OCI-M1 (cell line): ENCODE measurements around the gene KPTN.

Source experiments
- DNase-seq: peaks from one replicate; lab custom pipeline; 2025; lab: John Stamatoyannopoulos, UW

KPTN gene

GRCh38 chr19:47434088-47434487 lies 49.9 kb downstream of the KPTN start:
- no peak for DNase-seq

DNA sequence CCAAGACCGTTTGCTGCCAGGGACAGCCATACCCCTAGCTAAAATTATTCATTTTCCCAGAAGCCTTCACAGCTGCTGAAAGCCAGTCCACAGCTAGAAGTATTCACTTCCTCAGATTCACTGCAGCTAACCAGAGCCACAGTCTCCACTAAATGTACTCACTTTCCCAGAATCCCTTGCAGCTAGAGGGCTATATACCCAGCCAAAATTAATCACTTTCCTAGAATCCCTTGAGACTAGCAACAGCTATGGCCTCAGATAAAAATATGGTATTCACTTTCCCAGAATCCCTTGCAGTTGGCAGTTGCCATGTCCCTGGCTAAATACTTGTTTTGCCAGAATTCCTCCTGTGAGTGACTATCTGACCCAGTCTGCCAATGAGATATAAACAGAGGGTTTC lies 50.9 kb downstream of the KPTN start:
- DNase-seq: peak; percentile 81

DNA sequence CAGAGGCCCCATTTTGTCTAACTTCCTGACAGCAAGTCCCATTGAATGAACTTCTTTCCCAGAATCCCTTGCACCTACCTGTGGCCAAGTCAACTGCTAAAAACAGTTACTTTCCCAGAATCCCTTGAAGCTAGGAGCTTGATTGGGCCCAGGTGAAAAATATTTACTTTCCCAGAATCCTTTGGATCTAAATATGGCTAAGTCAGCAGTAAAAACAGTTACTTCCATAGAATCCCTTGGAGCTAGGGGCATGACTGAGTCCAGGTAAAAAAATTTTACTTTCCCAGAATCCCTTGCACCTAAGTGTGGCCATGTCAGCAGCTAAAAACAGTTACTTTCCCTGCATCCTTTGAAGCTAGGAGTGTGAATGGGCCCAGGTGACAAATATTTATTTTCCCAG lies 51.5 kb downstream of the KPTN start:
- no peak for DNase-seq

- no peak for DNase-seq
Observed at GRCh38 chr19:47432091-47432490, 51.9 kb downstream of the KPTN start.

DNA sequence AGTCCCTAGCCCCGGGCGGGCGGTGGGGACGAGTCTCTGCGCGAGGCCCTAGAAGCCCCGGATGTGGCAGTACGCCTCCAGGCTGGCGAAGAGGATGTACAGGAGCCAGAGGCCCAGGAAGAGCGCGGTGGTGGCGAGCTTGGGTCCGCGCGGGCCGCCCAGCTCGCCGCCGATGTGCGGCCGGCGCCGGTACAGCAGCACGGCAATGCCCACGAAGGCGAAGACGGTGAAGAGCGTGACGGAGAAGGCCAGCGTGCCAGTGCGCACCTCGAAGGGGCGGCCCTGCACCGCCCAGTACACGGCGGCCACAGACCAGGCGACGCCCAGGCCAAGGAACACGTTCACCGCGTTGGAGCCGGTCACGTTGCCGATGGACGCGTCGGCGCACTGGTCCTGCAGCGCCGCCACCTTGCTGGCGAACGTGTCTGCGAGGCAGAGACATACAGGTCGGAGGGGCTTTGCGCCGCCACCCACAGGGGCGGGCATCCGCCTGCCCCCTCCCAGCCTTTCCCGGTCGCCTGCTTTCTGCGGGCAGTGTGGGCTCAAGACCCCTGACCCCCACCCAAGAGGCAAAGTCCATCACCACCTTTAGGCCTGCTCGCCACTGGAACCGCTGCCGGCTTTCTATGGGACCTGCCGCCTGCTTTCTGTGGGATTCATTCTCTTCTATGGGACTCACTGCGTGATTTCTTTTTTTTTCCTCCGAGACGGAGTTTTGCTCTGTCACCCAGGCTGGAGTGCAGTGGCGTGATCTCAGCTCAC lies 53.8 kb downstream of the KPTN start:
- no peak for DNase-seq

DNA sequence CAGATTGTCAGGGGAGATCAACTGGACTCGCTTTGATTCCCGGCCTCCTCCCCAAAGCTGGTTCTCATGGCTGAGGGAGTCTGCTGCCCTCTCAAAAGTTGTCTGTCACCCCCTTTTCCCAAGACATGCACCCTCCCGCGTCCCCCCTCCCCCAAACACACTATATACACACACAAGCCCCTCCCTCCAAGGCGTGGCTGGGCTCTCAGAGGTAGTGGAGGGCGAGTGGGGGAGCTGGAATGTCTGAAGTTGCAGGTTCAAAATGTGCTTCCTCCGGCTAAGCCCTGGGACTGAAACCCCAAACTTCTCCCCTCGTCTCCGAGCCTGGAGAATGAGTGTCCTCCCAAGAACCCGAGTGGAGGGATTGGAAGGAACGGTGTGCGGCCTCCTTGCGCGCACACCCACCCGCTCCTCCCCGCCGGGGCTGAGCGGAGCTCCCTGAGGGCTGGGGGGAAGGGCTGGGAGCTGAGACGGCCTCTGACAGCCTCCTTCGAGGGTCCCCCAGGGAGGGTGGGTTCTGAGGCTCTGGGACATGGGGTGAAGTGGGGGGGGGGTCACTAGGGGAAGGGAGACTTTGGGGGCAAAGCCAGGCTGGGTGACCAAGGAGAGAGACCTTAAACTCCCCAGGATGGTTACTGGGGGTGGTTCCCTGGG lies 54.8 kb downstream of the KPTN start:
- no peak for DNase-seq

DNA sequence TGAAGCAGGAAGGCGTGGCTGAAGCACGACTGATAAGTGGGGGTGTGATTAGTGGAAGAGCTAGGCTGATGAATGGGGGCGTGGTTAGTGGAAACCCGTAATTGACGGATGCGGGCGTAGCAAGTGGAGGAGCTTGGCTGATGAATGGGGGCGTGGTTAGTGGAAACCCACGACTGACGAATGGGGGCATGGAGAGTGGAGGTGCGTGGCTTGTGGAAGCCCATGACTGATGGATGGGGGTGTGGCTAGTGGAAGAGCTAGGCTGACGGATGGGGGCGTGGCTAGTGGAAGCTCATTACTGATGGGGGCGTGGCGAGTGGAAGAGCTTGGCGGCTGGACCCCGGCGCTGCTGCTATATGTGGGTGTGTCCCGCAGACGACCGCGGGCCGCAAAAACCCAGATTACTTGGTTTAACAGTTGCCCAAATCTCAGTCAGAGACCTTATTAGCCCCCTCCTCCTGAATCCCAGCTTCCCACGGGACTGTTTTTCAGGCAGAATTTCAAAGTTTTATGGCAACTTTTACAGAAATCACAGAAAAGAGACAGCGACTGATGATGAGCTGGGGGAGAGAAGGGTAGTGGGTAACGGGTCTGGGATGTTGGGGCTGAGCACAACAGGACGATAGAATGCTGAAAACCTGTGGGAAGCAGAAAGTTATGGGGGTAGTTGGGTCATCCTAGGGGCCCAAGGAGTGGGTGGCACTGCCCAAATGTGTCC lies 55.7 kb downstream of the KPTN start:
- DNase-seq: peak; percentile 100

- peak; percentile 90 for DNase-seq
Observed at GRCh38 chr19:47427241-47428176, 56.5 kb downstream of the KPTN start.
